Measurements from ENCODE around the gene ZNFX1.
"Not testable (repeated sequence)": the region's sequence is repeated elsewhere in the genome, so short reads cannot be mapped to it uniquely, and the experiment has no call there.

The ZNFX1 gene

DNA sequence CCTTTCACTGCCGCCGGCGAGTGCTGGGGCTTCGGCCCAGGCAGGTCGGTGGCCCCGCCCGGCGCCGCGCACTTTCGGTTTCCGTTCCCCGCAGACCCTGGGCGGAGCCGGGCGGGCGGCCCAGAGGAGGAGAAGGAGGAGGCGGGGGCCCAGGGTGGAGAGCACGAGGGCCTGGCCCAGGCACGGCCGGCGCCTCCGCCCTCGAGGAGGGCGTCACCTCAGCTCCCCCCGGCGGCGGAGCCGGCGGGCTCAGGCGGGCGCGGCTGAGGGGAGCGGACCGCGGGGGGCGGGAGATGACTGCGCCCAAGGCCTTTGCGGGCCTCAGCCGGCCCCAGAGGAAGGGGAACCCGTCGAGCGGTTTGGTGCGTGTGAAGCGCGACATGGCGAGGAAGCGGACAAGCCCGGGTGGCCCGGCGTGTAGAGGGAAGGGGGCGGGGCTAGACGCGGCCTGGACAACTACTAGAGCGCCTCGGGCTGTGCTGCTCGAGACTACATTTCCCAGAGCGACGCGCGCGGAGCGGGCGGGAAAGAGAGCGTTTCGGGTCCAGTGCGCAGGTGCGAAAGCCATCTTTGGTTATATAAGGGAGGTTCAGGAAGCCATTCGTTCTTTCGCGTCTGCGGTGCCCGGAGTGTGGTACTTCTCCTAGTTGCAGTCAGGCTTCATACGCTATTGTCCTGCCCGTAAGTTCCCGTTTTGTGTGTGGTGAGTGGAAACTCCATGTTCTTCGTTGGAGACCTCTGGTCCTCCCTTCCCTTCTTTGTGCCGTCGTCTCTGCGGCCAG is at the start of gene ZNFX1:
Gene ZNFX1, minus strand, starts transcription at position 22 of the 782 bp plus-strand sequence. CDS start 2,218 bp downstream, outside the sequence.
- DNase-seq: peak; percentile 99

DNA sequence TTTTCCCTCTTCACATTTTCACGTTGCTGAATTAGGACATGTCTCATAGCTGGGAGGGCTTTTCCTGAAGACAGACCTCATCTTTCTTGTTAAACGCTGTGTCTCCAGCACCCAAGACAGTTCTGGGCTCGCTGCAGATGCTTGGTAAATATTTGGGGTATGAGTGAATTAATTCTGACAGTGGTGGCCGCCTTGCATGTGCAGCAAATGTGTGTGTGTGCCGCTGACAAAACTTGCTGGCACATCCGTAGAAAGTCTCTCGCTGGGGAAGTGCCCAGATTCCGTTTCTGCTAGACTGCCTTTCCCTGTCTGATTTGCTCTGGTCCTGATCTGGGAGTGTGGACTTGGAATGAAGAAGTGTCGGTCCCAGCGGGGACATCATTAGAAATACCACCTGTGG is 48.2 kb upstream of the ZNFX1 start:
- no peak for DNase-seq

DNA sequence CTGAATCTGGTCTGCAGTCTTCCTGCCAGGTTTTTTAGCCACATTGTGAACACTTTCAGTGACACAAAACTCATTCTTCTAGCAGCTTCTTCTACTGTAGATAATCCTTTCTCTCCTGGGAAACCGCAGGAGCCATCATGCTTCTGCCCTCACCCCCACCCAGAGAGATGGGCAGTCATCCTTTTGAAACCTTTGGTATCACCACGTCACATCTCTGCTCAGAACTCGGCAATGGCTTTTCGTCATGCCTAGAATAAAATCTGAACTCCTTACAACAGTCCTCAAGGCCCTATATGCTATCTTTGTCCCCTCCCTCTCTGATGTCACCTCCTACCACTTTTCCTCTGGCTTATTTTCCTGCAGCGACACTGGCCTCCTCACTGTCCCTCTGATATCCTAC is 46.4 kb upstream of the ZNFX1 start:
- DNase-seq: no peak

DNA sequence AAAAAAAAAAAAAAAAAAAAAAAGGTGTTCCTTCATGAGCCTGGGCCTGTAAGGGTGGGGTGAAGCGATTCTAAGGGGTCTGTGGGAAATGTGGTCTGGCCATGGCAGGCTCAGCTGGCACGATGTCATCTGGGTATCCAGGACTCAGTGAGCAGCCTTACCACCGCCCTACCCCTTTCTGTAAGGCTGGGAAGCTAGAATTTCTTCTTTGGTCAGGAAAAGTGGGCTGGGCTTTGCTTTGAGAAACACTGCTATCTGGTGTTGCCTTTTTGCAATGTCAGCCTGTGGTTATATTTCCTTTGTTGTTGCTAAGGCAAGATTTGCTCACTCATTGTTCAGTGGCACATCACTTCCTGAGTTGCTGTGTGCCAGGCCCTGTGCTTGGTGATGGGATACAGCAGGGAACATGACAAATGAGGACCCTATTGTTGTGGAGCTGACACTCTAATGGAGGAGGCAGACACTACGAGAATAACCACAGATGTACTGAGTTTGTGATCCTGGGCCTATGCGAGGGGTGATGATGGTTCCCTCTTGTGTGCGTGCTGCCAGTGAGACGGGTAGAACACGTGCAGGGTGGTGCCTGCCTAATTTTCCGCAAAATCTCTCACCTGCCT is 45.9 kb upstream of the ZNFX1 start:
- no peak for DNase-seq

DNA sequence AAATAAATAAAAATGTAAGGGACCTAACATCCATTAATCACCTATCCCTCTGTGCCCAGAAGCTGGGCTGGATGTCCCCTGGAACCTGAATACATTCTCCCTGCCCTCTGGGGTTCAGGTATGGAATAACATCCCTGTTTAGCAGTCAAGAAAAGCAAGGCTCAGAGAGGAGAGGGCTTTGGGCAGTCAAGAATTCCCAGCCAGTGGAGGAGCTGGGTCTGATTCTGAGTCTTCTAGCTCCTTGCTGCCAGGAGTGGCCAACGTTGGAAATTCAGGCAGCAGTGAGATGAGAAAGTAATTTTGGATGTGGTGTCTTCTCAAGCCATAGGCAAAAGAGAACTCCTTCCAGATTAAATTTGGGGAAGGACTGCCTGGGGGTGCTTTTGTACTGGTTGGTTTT is 42.6 kb upstream of the ZNFX1 start:
- no peak for DNase-seq

DNA sequence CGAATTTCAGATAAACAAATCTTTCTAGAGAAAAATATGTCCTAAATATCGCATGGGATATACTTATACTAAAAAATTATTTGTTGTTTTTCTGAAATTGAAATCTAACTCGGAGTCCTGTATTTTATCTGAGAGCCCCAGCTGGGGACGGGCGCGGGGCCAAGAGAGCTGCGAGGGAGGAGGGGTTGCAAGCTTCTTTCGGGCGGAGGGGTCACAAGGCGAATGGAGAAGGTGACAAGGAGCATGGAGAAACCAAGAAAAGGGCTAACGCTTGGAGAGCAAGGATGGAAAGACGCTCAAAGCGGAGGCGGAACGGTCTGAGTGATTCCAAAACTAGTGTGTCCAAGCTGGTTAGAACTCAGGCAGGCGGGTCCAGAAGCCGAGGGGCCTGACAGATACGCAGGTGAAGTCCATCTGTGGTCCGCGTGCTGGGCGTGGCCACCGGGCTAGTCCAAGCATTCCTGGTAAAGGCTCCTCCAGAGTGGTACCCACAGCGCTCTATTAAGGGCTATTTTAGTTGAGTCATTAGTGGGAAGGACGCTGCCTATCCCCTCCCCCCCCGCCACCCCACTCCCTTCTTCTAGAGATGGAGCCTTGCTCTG is 41.5 kb upstream of the ZNFX1 start:
- no peak for DNase-seq

DNA sequence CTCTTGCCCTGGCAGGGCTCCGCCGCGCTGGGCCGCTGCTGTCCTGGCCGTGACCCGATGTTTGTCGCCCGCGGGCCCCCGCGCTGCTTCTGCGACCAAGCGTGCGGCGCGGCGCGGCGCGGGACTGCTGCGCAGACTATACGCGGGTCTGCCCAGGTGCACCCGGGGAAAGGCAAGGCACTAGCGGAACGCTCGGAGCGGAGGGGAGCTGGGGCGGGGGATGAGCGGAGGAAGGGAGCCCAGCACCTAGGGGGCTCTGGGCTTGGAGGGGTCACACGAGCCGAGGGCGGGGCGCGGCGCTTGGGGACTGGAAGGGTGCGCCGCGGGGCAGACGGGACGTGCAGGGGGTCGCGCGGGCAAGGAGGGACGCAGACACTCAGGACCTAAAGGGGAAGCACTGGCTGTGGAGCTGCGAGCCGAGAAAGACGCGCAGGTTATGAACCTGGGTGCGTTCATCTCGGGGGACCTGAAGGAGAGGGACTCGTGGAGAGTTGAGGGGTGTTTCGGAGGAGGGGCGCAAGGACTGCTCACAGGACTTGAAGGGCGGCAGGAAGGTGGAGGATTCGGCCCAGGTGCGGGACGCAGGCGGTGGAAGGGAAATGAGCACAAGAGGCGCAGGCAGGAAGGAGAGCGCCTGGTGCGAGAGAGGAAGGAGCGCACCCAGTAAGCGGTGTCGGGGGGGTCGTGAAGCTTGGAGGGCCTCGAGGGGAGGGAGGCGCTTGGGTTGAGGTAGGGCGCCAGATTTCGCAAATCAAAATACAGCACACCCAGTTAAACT is 40.8 kb upstream of the ZNFX1 start:
- DNase-seq: peak; percentile 46

DNA sequence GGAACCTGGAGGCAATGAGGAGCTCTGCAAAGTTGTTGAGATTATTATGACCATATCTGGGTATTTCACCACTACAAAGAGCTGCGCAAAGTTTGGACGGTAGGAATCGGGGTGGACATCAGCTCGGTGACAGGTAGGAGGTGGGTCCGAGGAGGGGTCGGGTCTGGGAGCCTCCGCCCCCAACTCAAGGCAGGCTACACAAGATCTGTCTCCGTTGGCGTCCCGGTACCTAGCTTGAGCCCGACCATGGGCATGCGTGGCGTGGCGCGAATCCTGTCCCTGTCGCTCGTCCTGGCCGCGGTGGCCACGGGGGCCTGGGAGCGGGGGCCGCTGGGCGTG is 40.2 kb upstream of the ZNFX1 start:
- DNase-seq: peak; percentile 57

DNA sequence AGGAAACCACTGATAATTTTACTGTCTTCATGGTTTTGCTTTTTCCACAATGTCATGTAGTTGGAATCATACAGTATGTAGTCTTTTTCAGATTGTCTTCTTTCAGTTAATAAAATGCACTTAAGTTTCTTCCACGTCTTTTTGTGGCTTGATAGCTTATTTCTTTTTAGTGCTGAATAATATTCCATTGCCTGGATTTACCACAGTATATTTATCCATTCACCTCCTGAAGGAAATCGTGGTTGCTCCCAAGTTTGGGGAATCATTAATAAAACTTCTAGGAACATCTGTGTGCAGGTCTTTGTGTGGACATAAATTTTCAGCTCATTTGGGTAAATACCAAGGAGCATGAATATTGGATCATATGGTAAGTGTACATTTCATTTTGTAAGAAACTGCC is 38.8 kb upstream of the ZNFX1 start:
- DNase-seq: no peak

DNA sequence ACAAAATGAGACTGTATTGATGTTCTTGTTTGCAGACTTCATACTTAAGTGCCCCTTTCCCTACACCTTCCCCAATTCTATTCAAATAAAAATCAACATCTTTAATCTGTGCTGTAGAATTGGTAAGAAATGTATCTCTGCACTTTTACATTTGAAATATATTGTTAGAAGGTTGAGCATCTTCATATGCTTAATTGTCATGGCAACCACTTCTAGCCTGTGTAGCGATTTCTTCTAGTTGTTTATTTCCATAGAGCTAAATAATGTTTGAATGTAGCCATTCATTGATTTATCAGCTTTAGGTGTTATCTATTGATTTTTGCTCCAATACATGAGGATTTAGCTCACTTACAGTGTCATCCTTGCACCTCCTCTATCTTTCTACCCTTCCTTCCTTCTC is 37.7 kb upstream of the ZNFX1 start:
- no peak for DNase-seq

DNA sequence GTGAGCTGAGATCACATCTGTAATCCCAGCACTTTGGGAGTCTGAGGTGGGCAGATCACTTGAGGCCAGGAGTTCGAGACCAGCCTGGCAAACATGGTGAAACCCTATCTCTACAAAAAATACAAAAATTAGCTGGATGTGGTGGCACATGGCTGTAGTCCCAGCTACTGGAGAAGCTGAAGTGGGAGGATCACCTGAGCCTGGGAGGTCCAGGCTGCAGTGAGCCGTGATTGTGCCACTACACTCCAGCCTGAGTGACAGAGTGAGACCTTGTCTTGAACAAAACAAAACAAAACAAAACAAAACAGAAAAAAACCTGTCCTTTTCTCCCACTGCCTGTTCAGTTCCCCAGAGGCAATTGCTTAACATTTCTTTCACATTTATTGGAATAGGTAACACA is 36.2 kb upstream of the ZNFX1 start:
- DNase-seq: not testable (repeated sequence)

DNA sequence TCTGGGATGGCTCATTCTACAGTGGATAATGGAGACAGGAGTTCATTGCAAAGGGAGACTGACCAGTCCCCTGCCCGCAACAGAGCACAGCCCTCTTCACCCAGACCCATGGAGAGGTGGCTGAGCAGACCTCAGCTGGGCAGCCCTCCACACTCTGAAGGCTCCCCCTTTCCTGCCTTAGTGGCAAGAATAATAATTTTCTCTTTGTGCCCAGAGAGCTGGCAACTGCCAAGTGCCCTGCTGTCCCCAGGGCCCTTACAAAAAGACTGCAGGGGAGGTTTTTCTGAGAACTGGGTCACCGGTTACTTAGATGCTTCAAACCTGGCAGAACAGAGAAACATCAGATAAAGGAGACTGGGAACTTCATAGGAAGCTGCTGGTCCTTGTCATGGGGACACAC is 35.4 kb upstream of the ZNFX1 start:
- peak; percentile 50 for DNase-seq

DNA sequence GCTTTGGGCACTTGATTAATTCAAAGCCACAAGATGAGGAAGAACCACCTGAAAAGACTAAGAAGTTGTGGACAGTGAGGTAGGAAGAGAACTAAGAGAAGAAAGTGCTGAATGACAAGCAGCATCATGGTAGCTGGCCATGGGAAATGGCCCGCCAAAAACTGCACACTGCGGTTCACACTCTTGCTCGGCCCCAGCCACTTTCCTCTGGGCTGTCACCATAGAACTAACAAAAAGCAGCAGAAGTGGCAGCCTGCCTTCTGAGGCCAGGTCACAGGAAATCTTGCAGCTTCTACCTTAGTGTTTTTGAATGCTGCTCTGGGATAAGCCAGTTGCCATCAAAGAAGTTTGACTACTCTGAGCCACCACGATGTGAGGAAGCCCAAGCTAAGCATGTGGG is 34.8 kb upstream of the ZNFX1 start:
- DNase-seq: no peak

DNA sequence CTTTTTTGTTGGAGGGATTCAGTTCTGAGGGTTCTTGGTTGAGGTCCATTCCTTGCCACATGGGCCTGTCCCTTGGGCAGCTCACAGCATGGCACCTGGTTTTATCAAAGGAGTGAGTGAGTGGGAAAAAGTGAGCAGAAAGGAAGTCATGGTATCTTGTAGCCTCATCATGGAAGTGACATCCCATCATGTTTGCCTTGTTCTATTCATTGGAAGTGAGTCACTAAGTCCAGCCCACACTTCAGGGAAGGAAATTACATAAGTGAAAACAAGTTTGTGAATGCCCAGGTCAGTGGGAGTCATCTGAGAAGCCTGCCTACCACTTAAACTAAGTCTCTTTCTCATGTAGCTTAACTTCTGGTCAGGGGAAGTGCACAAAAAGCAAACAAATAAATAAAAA is 32.8 kb upstream of the ZNFX1 start:
- DNase-seq: no peak

DNA sequence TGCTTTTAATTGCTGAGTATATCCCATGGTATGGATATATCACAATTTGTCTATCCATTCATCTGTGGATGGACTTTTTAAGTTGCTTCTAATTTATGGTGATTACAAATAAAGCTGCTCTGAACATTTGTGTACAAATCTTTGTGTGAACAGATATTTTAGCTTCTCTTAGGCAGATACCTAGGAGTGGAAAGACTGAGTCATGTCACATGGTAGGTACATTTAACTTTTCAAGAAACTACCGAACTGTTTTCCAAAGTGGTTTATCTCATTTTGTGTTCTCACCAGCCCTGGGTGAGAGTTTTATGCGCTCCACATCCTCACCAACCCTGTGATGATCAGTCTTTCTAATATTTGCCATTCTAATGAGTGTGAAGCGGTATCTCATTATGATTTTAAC is 31.0 kb upstream of the ZNFX1 start:
- no peak for DNase-seq

DNA sequence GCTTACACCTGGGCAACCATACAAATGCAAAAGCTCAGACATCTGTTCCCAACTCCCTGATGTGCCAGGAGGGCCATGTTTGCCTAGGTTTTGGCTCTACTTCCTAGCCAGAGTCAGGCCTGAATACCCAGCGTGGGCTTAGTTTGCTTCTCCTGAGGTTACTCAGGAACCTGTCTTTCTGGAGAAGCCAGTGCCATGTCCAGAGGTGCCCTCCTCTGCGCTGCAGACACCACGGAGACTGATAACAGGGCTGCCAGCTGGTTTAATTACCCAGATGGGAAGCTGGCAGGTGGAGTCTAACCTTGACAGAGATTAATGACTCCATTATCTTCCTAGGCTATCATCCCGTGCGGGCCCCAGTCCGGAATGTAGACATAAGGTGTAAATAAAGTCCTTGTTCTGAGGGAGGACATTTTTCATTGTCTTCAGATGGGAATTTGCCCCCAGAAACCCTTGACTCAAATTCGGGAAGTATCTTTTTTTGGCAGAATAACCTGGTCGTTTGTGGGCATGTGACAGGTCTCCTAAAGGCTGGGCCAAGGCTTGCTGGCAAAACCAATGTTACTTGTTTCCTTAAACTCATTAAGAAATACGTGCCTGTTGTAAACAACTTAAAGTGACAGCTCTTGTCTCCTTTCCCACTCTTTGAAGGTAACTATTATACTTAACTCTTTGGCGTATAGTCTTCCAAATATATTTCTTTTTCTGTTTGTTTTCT is 29.2 kb upstream of the ZNFX1 start:
- DNase-seq: no peak

DNA sequence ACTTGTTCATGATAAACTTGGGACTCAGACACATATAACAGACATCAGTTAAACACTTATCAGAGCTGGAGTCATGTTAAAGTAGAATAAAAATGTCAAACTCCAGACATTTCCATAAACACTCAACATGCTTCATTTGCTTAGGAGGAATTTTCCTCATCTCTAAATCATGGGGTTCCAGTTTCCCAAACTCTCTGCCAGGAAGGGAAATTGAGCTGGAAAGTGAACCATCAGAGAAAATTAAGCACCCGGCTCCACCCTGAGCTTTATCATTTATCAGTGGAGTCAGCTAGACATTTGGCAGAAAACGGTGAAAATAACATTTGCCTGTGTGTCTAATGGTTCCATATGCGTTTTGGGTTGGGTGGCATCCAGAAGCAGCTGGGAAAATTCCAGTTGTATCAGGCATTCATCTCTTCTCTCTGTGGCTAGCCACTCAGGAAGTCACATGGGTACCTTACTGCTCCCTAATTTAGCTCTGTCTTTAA is 25.3 kb upstream of the ZNFX1 start:
- DNase-seq: no peak

DNA sequence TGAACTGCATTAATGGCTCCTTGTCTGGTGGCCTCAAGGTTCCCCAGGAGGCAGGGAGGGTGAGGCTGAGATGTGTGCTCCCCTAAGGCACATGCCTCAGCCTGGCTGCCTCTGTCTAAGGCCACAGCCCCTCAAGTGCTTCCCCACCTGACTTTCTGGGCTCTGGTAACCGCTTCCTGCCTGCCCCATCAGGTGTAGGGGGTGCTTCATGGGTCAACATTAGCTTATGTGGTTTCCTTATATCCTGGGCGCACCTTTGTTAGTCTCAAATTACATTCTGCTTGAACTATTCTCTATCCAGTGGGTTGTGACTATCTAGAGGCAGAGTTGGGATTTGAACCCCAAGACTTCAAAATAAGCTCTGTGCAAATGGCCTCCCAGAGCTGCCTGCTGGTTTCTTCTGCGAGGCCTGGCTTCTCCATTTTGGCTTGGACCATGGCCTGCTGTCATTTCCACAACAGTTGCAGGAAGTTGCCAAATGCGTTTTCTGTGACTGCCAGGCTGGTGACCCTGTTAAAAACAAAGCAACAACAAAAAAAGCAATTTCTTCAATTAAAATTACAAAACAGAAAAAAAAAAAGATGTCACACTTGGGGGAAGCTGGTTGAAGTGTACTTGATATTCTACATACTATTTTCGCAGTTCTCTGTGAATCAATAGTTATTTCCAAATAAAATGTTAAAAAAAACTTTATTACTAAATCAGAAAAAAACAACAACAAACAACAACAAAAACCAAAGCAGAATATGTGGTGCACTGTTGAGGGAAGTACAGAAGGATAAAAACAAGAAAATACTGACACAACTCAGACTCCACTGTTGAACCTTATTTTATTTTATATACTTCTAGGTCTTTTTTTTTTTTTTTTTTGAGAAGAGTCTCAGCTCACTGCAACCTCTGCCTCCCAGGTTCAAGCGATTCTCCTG is 20.0 kb upstream of the ZNFX1 start:
- no peak for DNase-seq

DNA sequence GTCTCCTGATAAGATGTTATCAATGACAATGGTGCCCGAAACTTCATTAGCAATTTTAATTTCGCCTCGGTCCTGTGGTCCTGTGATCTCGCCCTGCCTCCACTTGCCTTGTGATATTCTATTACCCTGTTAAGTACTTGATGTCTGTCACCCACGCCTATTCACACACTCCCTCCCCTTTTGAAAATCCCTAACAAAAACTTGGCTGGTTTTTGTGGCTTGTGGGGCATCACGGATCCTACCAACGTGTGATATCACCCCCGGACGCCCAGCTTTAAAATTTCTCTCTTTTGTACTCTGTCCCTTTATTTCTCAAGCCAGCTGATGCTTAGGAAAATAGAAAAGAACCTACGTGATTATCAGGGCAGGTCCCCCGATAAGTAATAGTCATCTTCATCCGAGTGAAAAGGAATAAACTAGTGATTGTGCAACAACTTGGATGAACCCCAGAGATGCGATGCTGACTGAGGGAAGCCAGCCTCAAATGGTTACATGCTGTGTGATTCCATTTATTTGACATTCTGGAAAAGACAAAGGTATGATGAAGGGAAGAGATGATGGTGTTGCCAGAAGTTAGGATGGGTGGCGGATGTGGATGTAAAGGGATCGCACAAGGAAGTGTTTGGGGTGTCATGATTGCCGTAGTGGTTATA is 16.3 kb upstream of the ZNFX1 start:
- DNase-seq: not testable (repeated sequence)

DNA sequence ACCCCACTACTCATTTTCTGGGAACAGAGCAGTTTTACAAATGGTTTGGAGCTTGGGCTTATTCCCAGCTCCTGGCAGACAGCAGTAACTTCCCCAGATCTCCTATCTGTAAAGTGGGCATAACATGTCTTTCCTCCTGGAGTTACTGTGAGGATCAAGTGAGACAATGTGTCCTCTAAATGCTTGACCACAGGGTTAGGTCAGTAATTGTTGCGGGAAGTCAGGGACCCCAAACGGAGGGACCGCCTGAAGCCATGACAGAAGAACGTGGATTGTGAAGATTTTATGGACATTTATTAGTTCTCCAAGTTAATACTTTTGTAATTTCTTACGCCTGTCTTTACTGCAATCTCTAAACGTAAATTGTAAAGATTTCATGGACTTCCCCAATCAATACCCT is 15.3 kb upstream of the ZNFX1 start:
- no peak for DNase-seq

DNA sequence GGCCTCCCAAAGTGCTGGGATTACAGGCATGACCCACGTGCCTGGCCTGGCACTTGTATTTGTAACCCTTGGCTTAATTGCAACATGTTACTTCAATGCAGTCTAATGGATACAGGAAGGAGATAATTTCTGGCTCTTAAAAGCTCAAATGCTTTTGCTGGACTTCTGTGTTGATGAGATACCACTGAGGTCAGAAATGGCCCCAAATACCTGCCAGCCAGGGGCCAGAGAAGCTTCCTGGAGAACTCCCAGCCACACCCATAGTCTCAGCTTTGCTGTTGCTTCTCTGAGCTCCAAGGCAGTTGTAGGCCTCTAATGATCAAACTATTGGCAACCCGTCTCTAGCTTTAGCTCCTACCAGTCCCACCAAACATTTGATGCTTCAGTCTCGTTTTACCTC is 14.2 kb upstream of the ZNFX1 start:
- no peak for DNase-seq
